Psoas muscle (tissue), 8 donors: ENCODE measurements around the gene PRSS50. TPM values are rescaled to one million over a fixed set of nuclear protein-coding genes. Genes with fewer than 3 reads are reported as not detected.

Experiments
- ATAC-seq, 4 donors: fragments of 200-7000 bp; cut with Tn5 transposase; one replicate each; pipeline ENCODE4 v1.9.1; 2020; ENCODE audit warnings: moderate library complexity in 3 of 4, mild to moderate bottlenecking in 2 of 4
- DNase-seq, 2 donors: peaks; one replicate each; pipeline ENCODE4 v3.0.0-alpha.2; 2020
- H3K27ac ChIP-seq: fragments of 200-600 bp; one replicate; pipeline ENCODE4 v1.8.0; 2022
- H3K27me3 ChIP-seq, 3 donors: fragments of 200-600 bp in 1 of 3; one replicate each; pipeline versions ENCODE4 v1.6.1 to v1.8.0; 2013 to 2022; ENCODE audit warnings: low read length in 2 of 3, mild to moderate bottlenecking in 2 of 3, moderate library complexity in 1 of 3; ENCODE audit not compliant: insufficient read depth in 3 of 3
- H3K36me3 ChIP-seq, 2 donors: fragments of 200-600 bp in 1 of 2; one replicate each; pipeline versions ENCODE4 v1.6.1 to v1.8.0; 2013 to 2022; ENCODE audit warnings: low read depth in 1 of 2, mild to moderate bottlenecking in 1 of 2, moderate library complexity in 1 of 2; ENCODE audit not compliant: insufficient read depth in 1 of 2
- H3K4me1 ChIP-seq: fragments of 200-600 bp; one replicate; pipeline ENCODE4 v1.8.0; 2022
- H3K4me3 ChIP-seq: fragments of 200-600 bp; one replicate; pipeline ENCODE4 v1.8.0; 2022; ENCODE audit warnings: mild to moderate bottlenecking
- H3K9me3 ChIP-seq: fragments of 200-600 bp; one replicate; pipeline ENCODE4 v1.8.0; 2022
- WGBS, 3 donors: extraction: QIAGEN DNeasy Blood & Tissue Kit; methylation state at CpG; one replicate each; pipeline versions ENCODE4 v1.1.6 to v1.1.7; 2013; 5-methylcytosine and 5-hydroxymethylcytosine counted together
- intact Hi-C, 2 donors: fragments of 100-400 bp; cut with DNase I; formaldehyde crosslinking; loops; one replicate each; pipeline versions ENCODE4 v1.11.0 to v1.14.2; 2022
- polyA plus RNA-seq, 3 donors: library from polyadenylated mRNA; stranded (reverse); fragments of 200-250 nt; gene quantifications; one replicate each; pipeline ENCODE4 v1.2.3, GENCODE V29; 2013
- total RNA-seq, 4 donors: library from RNA; stranded (reverse); fragmentation: NEBNext Ultra II Directional in 2 of 4; extraction: Animal tissue kit (Norgen Biotek cat#: 25700) in 2 of 4; gene quantifications; one replicate each; pipeline versions ENCODE4 v1.2.1 to v1.2.4, GENCODE V29; 2021 to 2023
- TF ChIP-seq, protein P1 (sequence below): fragments of 200-600 bp; IDR thresholded peaks from one replicate; pipeline ENCODE4 v1.8.0; 2022; ENCODE audit warnings: antibody characterized with exemption
- donor health status: healthy with polysubstance abuse.
- donor health status: DM: no; HTN: no; CAD: no; lungs with moderate emphysema.
- donor health status: Bipolar disorder and iron deficiency.
- donor health status: healthy.
- donor health status: DM: yes; HTN: yes; CAD: no.
- donor health status: DM: no; HTN: no; CAD: no.
- donor health status: DM: no; HTN: no; CAD: no.
- donor health status: DM: yes; HTN: yes; CAD: no.

Gene PRSS50
- total and polyA plus RNA-seq, 7 donors = 0.01 to 0.34 (median 0.14) TPM; not detected in 1

DNA sequence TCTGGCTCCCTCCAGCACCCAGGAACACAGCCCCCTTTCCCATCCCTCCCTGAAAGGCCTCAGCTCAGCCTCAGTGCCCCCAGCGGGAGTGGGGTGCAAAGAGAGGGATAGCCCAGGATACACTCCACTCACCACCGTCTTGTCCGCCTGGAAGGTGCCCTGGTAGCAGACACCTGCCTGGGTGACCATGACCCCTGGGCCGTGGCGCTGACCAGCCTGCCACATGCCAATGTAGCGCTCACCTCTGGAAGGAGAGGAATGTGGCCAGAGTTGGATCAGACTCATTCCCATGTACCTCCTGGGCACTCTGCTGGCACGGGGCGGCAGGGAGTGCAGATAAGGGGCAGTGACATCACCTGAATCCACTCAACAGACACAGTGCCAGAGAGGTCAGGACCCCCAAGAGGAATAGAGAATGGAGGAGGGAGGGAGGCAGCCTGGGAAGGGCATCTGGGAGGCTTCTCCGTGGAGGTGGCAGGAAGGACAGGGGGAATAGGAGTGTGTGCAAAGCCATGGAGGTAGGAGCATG, 37.3 kb downstream of the PRSS50 start:
- peaks cover 4% of the 10 kb centered on the region for H3K4me1 ChIP-seq
- ATAC-seq (no peak), DNase-seq (no peak)
- WGBS, 3 donors = 81 to 90% (median 86%) methylated on average over 9 of the region's 9 CpGs
- no peaks in the 10 kb centered on the region for H3K9me3 ChIP-seq
- no peak overlapping the region for H3K4me3 ChIP-seq
- TF ChIP-seq, protein P1, sequence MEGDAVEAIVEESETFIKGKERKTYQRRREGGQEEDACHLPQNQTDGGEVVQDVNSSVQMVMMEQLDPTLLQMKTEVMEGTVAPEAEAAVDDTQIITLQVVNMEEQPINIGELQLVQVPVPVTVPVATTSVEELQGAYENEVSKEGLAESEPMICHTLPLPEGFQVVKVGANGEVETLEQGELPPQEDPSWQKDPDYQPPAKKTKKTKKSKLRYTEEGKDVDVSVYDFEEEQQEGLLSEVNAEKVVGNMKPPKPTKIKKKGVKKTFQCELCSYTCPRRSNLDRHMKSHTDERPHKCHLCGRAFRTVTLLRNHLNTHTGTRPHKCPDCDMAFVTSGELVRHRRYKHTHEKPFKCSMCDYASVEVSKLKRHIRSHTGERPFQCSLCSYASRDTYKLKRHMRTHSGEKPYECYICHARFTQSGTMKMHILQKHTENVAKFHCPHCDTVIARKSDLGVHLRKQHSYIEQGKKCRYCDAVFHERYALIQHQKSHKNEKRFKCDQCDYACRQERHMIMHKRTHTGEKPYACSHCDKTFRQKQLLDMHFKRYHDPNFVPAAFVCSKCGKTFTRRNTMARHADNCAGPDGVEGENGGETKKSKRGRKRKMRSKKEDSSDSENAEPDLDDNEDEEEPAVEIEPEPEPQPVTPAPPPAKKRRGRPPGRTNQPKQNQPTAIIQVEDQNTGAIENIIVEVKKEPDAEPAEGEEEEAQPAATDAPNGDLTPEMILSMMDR = no peak
- H3K36me3 ChIP-seq = peaks cover 0 to 70% of the 10 kb centered on the region in 2 donors
- no peak overlapping the region for H3K27ac ChIP-seq
- intact Hi-C loops = no loop called here
- H3K27me3 ChIP-seq = no peaks in the 10 kb centered on the region

DNA sequence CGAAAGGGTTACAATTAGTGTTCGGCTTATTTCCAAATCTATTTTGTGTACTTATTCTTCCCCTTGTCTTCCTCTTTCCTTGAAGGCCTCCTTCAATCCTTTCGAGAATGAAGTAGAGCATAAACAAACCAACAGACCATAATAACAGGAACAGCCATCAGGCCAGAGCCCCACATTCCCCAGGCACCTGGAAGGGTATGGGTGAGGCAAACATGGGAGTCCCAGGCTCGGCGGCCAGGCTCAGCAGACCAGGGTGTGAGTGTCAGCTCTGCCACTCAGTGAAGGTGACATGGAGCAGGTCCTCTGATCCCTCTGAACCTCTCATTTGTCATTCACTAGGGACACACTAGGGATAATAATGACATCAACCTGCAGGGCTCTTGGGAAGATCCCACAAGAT, 38.0 kb downstream of the PRSS50 start:
- no peaks in the 10 kb centered on the region for H3K9me3 ChIP-seq
- WGBS, 3 donors = 81 to 89% (median 86%) methylated on average over 5 of the region's 5 CpGs
- no peak for DNase-seq
- intact Hi-C loops = no loop called here
- ATAC-seq = no peak
- H3K27ac ChIP-seq = no peak overlapping the region
- H3K4me1 ChIP-seq = peaks cover 4% of the 10 kb centered on the region
- peaks cover 0 to 69% of the 10 kb centered on the region in 2 donors for H3K36me3 ChIP-seq
- TF ChIP-seq, protein P1 = no peak
- H3K27me3 ChIP-seq = no peaks in the 10 kb centered on the region
- H3K4me3 ChIP-seq = no peak overlapping the region

DNA sequence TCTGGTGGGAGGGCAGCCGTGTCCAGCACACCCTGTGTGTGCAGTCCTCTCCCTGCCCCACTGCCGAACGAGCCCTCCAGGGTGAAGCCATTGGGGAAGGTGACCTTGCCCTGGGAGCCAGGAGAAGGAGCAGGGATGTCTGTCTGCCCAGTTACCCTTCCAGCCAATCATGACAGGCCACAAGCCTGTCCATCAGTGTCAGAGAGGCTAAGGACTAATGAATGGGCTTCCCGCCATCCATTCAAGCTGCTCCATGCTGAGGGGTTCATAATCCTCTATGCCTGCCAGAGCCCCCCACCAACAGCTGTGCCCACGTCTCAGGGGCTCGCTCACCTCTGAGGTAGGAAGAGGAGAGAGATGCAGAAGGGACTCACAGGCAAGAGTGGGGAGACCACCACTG, 39.4 kb downstream of the PRSS50 start:
- peaks cover 0 to 69% of the 10 kb centered on the region in 2 donors for H3K36me3 ChIP-seq
- H3K9me3 ChIP-seq = no peaks in the 10 kb centered on the region
- DNase-seq = no peak
- TF ChIP-seq, protein P1 = no peak
- H3K27me3 ChIP-seq = no peaks in the 10 kb centered on the region
- no peak for ATAC-seq
- no peak overlapping the region for H3K27ac ChIP-seq
- 94 to 96% (median 96%) methylated on average over 6 of the region's 6 CpGs for WGBS, 3 donors
- H3K4me1 ChIP-seq = peaks cover 4% of the 10 kb centered on the region
- intact Hi-C loops = no loop called here
- H3K4me3 ChIP-seq = no peak overlapping the region

DNA sequence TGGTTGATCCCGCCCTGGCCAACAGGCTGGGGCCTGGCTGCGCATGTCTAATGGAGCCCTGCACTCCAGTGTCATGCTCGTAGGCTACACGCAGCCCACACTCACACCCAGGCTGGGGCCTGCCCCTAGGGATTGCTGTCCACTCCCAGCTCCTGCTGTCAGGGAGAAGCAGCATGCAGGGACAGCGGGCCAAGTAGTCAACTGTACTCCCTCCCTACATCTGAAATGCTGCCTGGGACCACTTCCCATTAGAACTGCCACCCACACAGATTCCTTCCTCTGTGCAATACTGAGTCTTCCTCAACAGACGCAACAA, 40.3 kb downstream of the PRSS50 start:
- TF ChIP-seq, protein P1 = no peak
- Histone ChIP-seq H3K36me3 (peaks cover 0 to 69% of the 10 kb centered on the region in 2 donors), H3K27ac (no peak overlapping the region), H3K27me3 (no peaks in the 10 kb centered on the region), H3K4me3 (no peak overlapping the region), H3K4me1 (peaks cover 4% of the 10 kb centered on the region), H3K9me3 (no peaks in the 10 kb centered on the region)
- DNase-seq = peak; percentile 61 to 80
- ATAC-seq = peak; percentile 38 to 59 (median 47)
- intact Hi-C loops = no loop called here
- 61 to 70% (median 70%) methylated on average over 6 of the region's 6 CpGs for WGBS, 3 donors
